Measurements from ENCODE around the gene SEMA6D. TPM values are rescaled to one million over a fixed set of nuclear protein-coding genes. Genes with fewer than 3 reads are reported as not detected.
A peak's percentile ranks its signal among the peaks of the same experiment; 100 is the strongest.

SEMA6D gene
- total RNA-seq, 4 donors from 2014 or later, result 15.7 to 55.7 (median 17.8) TPM

- Histone ChIP-seq H3K9me3 (no peaks in the 10 kb centered on the region), H3K27me3 (no peaks in the 10 kb centered on the region), H3K27ac (no peak overlapping the region), H3K4me3 (no peak overlapping the region), H3K4me1 (peaks cover 0 to 20% (median 2%) of the 10 kb centered on the region in 4 donors), H3K36me3 (peaks cover 0 to 11% (median 0%) of the 10 kb centered on the region in 3 donors)
- 92 to 93% methylated on average over 2 of the region's 2 CpGs for WGBS, 2 donors
- DNase-seq (ENCODE audit: low spot score in 2 of 2), result no peak
- TF ChIP-seq, protein P1, sequence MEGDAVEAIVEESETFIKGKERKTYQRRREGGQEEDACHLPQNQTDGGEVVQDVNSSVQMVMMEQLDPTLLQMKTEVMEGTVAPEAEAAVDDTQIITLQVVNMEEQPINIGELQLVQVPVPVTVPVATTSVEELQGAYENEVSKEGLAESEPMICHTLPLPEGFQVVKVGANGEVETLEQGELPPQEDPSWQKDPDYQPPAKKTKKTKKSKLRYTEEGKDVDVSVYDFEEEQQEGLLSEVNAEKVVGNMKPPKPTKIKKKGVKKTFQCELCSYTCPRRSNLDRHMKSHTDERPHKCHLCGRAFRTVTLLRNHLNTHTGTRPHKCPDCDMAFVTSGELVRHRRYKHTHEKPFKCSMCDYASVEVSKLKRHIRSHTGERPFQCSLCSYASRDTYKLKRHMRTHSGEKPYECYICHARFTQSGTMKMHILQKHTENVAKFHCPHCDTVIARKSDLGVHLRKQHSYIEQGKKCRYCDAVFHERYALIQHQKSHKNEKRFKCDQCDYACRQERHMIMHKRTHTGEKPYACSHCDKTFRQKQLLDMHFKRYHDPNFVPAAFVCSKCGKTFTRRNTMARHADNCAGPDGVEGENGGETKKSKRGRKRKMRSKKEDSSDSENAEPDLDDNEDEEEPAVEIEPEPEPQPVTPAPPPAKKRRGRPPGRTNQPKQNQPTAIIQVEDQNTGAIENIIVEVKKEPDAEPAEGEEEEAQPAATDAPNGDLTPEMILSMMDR (IDR thresholded peaks at IDR 0.05), result no peak
- TF ChIP-seq EP300 (IDR thresholded peaks at IDR 0.05), result no peak
- no peak for TF ChIP-seq POLR2A (IDR thresholded peaks at IDR 0.05)
Measured at GRCh38 chr15:47744973-47745372, 27.7 kb downstream of the SEMA6D start.

DNA sequence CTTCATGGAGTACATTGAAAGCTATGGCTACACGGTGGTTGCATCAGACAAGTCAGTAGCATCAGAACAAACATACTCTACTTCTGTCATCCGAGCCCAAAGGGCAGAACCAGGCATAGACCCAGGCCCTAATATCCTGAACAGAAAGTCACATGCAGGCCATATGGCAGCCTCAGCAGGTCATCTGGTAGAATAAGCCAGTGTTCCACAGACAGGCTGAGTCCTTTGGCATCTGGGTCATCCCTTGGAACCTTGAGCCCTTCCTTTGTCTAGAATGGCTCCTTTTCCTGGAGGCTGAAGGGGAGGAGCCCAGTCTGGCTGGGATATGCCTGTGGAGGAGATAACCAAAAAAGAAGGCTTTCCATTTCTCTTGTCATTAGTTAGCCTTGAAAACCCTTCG is 29.2 kb downstream of the SEMA6D start:
- H3K36me3 ChIP-seq, result peaks cover 0 to 12% (median 0%) of the 10 kb centered on the region in 3 donors
- DNase-seq (ENCODE audit: low spot score in 2 of 2), result no peak
- H3K27ac ChIP-seq, result no peak overlapping the region
- 81 to 82% methylated on average over 3 of the region's 3 CpGs for WGBS, 2 donors
- TF ChIP-seq POLR2A (IDR thresholded peaks at IDR 0.05) (no peak), EP300 (IDR thresholded peaks at IDR 0.05) (no peak)
- TF ChIP-seq, protein P1 (IDR thresholded peaks at IDR 0.05), result no peak
- H3K4me1 ChIP-seq, result peaks cover 0 to 25% (median 2%) of the 10 kb centered on the region in 4 donors
- no peak overlapping the region for H3K4me3 ChIP-seq
- no peaks in the 10 kb centered on the region for H3K9me3 ChIP-seq
- H3K27me3 ChIP-seq, result no peaks in the 10 kb centered on the region

GRCh38 chr15:47750030-47750739 is 32.9 kb downstream of the SEMA6D start:
- peak overlapping the region in 1 of 4 donors; percentile 24 for H3K27ac ChIP-seq
- H3K4me1 ChIP-seq, result peaks cover 0 to 14% (median 0%) of the 10 kb centered on the region in 4 donors

DNA sequence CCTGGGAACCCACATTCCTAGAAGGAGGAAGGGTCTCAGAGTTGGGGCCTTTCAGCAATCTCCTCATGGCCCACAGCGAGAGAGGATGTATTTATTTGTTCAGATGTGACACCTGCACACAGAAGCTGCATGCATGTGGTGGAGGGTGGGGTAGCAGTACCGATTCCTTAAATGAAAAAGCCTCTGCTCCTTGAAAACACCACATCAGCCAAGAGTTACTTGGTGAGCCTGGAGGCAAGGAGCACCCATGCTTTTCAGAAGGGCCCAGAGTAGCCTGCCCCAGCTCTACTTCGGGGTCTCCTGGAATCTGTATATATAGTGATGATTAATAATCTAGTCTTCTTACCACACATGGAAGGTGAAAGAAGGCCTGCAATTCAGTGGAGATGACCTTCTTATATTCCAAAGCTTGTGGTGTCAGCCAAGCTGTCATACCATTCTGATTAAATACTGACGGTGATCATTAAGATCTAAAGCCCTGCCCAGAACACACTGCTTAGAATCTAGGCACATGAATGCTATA is 33.5 kb downstream of the SEMA6D start:
- DNase-seq (ENCODE audit: low spot score in 2 of 2), result no peak
- Histone ChIP-seq H3K36me3 (peaks cover 0 to 34% (median 0%) of the 10 kb centered on the region in 3 donors), H3K4me1 (peaks cover 0 to 14% (median 0%) of the 10 kb centered on the region in 4 donors), H3K4me3 (no peak overlapping the region), H3K9me3 (peaks cover 0 to 33% (median 7%) of the 10 kb centered on the region in 4 donors), H3K27me3 (no peaks in the 10 kb centered on the region), H3K27ac (no peak overlapping the region)
- 78 to 83% methylated on average over 4 of the region's 4 CpGs for WGBS, 2 donors
- TF ChIP-seq POLR2A (IDR thresholded peaks at IDR 0.05), result no peak
- no peak for TF ChIP-seq EP300 (IDR thresholded peaks at IDR 0.05)
- TF ChIP-seq, protein P1 (IDR thresholded peaks at IDR 0.05), result no peak

More at GRCh38 chr15:47750030-47750739, 32.9 kb downstream of the SEMA6D start:
- peaks cover 0 to 34% (median 0%) of the 10 kb centered on the region in 3 donors for H3K36me3 ChIP-seq
- no peak overlapping the region for H3K4me3 ChIP-seq
- TF ChIP-seq, protein P1 (IDR thresholded peaks at IDR 0.05), result no peak
- TF ChIP-seq EP300 (IDR thresholded peaks at IDR 0.05), result no peak
- no peak for TF ChIP-seq POLR2A (IDR thresholded peaks at IDR 0.05)
- H3K9me3 ChIP-seq, result peaks cover 0 to 30% (median 6%) of the 10 kb centered on the region in 4 donors
- no peak for DNase-seq (ENCODE audit: low spot score in 2 of 2)
- H3K27me3 ChIP-seq, result no peaks in the 10 kb centered on the region
- 53 to 81% methylated on average over 2 of the region's 2 CpGs for WGBS, 2 donors

GRCh38 chr15:47753591-47753990 is 36.3 kb downstream of the SEMA6D start:
- H3K36me3 ChIP-seq, result peaks cover 0 to 34% (median 0%) of the 10 kb centered on the region in 3 donors
- DNase-seq (ENCODE audit: low spot score in 2 of 2), result no peak
- H3K9me3 ChIP-seq, result peaks cover 0 to 33% (median 7%) of the 10 kb centered on the region in 4 donors
- no peak overlapping the region for H3K4me3 ChIP-seq
- peaks cover 0 to 13% (median 0%) of the 10 kb centered on the region in 4 donors for H3K4me1 ChIP-seq
- TF ChIP-seq EP300 (IDR thresholded peaks at IDR 0.05) (no peak), POLR2A (IDR thresholded peaks at IDR 0.05) (no peak)
- no peaks in the 10 kb centered on the region for H3K27me3 ChIP-seq
- H3K27ac ChIP-seq, result no peak overlapping the region
- 95 to 97% methylated on average over 4 of the region's 4 CpGs for WGBS, 2 donors
